Coronary artery (tissue), 2 donors: ENCODE measurements around the gene ADH1C.
A peak's percentile ranks its signal among the peaks of the same experiment; 100 is the strongest.
"Not testable (repeated sequence)": the region's sequence is repeated elsewhere in the genome, so short reads cannot be mapped to it uniquely, and the experiment has no call there.

Experiments used
- DNase-seq: peaks from one replicate; pipeline ENCODE4 v3.0.0-alpha.2; 2017; ENCODE audit warnings: low spot score
- H3K27ac ChIP-seq, 2 donors: fragments of 200-600 bp; sonication (generic); one replicate each; pipeline ENCODE4 v1.5.1; 2016 to 2019
- H3K4me3 ChIP-seq: fragments of 200-600 bp; sonication (generic); 2 replicates; pipeline ENCODE4 v1.5.1; 2016; ENCODE audit warnings: mild to moderate bottlenecking, moderate library complexity
- TF ChIP-seq, protein P1 (sequence below): fragments of 200-600 bp; sonication (generic); IDR thresholded peaks from one replicate; pipeline ENCODE4 v1.5.1; 2019; ENCODE audit warnings: antibody characterized with exemption

Gene ADH1C

DNA sequence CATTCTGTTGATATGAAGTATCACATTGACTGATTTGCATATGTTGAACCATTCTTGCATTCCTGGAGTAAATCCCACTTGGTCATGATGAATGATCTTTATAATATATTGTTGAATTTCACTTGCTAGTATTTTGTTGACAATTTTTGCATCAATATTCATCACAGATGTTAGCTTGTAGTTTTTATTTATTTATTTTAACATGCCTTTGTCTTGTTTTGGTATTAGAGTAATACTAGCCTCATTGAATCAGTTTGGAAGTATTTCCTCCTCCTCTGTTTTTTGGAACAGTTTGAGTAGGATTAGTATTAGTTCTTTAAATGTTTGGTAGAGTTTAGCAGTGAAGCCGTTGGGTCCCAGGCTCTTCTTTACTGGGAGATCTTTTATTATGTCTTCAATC, 13.9 kb upstream of the ADH1C start:
- TF ChIP-seq, protein P1, sequence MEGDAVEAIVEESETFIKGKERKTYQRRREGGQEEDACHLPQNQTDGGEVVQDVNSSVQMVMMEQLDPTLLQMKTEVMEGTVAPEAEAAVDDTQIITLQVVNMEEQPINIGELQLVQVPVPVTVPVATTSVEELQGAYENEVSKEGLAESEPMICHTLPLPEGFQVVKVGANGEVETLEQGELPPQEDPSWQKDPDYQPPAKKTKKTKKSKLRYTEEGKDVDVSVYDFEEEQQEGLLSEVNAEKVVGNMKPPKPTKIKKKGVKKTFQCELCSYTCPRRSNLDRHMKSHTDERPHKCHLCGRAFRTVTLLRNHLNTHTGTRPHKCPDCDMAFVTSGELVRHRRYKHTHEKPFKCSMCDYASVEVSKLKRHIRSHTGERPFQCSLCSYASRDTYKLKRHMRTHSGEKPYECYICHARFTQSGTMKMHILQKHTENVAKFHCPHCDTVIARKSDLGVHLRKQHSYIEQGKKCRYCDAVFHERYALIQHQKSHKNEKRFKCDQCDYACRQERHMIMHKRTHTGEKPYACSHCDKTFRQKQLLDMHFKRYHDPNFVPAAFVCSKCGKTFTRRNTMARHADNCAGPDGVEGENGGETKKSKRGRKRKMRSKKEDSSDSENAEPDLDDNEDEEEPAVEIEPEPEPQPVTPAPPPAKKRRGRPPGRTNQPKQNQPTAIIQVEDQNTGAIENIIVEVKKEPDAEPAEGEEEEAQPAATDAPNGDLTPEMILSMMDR, result no peak
- Histone ChIP-seq H3K27ac (no peak overlapping the region), H3K4me3 (no peak overlapping the region)
- DNase-seq, result no peak

DNA sequence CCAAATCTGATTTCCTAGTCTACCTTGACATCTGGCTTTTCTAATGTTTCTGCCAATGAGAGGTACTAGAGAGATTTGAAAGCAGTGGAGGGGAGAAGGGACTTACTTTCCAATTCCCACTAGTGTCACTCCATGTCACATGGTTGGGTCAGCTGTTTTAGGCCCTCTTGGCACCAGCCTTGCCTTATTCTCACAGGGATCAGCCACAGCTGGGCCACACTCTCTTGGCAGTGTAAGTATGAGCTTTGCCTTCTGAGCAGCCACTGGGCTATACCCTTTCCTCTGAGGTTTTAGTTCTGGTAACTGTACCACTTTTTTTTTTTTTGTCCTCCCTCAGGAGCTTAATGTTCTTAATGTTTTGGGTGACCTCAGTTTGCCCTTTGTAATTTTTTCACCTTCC, 10.2 kb upstream of the ADH1C start:
- no peak overlapping the region for H3K4me3 ChIP-seq
- H3K27ac ChIP-seq, result peak overlapping the region; percentile 28 to 29
- no peak for DNase-seq
- TF ChIP-seq, protein P1, result no peak

DNA sequence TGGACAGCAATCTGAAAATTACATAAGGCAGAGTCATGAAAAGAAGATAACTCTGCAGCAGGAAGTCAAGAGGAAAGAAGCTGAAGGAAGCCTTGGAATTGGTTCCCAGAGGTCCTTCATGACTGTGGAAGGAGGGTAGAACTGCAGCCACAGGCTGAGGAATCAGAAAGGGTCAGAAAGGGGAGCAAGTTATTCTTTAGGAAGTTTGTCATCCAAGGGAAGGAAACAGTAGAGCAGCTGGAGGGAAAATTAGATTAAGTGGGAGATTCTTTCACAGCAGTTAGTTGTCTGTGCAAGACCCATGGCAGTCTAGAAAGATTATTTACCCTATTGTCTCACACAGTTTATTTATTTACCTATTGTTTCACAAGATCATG, 9.3 kb upstream of the ADH1C start:
- peak overlapping the region in 1 of 2 donors; percentile 28 for H3K27ac ChIP-seq
- DNase-seq, result no peak
- TF ChIP-seq, protein P1, result no peak
- no peak overlapping the region for H3K4me3 ChIP-seq

DNA sequence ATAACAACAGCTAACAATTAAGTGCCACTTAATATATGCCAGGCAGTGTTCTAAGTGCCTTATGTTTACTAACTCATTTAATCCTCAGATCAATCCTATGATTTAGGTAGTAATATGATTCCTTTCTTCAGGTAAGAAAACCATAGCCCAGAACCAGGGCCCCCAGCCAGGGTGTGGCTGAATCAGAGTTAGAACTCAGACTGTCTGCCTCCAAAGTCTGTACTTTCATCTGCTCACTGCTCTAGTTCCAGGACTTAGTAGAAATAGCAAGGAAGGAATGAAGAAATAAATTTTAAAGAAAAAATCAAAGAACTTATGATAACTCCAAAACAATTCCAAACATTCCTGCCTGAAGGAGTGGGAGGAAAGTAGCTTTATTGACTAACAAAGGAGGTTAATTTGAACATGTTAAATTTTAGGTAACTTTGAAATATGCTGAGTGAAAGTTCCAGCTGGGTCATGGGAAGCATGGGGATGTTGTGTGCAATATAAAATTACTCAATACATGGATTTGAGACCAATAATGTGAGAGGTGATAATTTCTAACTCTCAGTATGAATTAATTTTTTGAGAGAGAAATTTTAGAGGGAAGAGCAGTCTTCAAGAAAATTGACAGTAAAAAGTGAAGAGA, 8.8 kb upstream of the ADH1C start:
- no peak for DNase-seq
- TF ChIP-seq, protein P1, result no peak
- H3K4me3 ChIP-seq, result no peak overlapping the region
- peak overlapping the region; percentile 19 to 28 for H3K27ac ChIP-seq

DNA sequence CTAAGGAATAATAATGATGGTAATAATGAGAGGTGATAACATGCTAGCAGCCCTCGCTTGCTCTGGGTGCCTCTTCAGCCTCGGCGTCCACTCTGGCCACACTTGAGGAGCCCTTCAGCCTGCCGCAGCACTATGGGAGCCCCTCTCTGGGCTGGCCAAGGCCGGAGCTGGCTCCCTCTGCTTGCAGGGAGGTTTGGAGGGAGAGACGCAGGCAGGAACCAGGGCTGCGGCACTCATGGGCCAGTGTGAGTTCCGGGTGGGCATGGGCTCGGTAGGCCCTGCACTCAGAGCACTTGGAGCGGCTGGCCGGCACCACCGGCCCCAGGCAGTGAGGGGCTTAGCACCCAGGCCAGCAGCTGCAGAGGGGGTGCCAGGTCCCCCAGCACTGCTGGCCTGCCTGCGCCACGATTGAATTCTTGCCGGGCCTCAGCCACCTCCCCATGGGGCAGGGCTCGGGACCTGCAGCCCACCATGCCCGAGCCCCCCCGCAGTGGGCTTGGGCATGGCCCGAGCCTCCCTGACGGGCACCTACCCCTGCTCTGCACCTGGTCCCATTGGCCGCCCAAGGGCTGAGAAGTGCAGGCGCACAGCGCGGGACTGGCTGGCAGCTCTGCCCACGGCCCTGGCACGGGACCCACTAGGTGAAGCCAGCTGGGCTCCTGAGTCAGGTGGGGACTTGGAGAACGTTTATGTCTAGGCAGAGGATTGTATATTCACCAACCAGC, 7.1 kb upstream of the ADH1C start:
- H3K4me3 ChIP-seq, result no peak overlapping the region
- TF ChIP-seq, protein P1, result no peak
- no peak for DNase-seq
- H3K27ac ChIP-seq, result no peak overlapping the region

DNA sequence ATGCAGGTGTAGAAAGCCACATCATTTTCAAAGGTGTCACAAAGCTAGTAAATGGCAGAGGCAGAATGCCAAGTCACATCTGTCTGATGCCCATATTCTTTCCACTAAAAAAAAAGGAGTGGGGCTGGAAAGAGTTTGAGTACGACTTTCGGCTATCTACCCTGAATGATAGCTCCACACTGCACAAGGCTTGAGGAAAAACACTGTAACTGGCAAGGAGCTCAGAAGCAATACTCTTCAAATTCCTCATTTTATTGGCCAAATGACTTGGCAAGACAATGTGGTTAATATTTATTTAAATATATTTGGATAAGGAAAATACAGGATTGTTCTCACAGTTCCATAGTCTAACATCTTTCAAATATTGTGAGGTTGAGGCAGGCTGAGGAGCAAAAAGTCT, 5.4 kb upstream of the ADH1C start:
- H3K4me3 ChIP-seq, result no peak overlapping the region
- peak overlapping the region in 1 of 2 donors; percentile 45 for H3K27ac ChIP-seq
- TF ChIP-seq, protein P1, result no peak
- no peak for DNase-seq

DNA sequence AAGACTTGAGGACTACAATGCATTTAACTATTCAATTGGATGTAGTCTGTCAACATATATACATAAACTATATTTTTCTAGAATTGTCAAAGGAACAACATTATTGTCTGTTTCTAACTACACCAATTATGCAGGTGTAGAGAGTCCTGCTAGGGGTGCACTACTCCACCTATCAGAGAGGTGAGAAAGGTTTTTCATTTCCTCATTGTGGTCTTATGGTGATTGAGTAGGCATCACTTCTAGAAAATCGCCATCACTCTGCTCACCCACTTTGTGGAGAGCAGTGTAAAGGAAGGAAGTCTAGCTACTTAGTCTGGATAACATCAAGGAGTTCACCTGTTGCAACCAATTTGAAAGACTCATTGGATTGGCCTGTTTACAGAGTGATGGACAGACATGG, 4.4 kb upstream of the ADH1C start:
- TF ChIP-seq, protein P1, result no peak
- no peak overlapping the region for H3K4me3 ChIP-seq

DNA sequence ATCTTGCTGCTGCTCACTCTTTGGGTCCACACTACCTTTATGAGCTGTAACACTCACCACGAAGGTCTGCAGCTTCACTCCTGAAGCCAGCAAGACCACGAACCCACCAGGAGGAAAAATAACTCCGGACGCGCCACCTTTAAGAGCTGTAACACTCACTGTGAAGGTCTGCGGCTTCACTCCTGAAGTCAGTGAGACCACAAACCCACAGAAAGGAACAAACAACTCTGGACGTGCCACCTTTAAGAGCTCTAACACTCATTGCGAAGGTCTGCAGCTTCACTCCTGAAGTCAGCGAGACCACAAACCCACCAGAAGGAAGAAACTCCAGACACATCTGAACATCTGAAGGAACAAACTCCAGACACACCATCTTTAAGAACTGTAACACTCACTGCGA, 3.6 kb upstream of the ADH1C start:
- not testable (repeated sequence) for DNase-seq, H3K4me3 ChIP-seq, H3K27ac ChIP-seq

More for the DNA sequence above, 4.4 kb upstream of the ADH1C start:
- DNase-seq, result no peak
- no peak overlapping the region for H3K27ac ChIP-seq
